ENCODE data around the gene PODNL1.

DNA sequence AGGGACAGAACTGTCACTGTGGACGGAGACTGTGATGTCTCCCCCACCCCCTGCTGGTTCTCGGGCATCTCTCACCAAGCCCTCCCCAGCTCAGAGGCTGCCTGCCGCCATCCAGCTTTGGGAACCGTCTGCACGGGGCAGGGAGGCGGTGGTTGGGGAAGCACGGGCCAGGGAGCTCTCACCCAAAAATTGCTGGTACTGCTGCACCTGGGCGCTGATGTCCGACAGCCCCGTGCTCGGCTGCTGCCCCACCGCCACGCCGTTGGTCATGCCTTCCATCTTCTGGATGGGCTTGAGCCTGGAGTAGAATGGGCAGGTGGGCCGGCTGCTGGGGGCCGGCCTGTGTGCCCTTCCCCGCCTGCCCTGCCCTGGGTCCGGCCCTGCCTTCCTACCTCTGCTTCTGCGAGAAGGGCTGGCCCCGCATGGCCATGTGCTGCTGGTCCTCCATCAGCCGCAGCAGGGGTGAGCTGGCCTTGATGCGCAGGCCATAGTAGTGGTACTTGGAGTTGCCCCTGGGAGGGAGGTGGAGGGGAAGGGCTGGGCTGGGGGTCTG, 30.2 kb upstream of the PODNL1 start:
- TF ChIP-seq POLR2AphosphoS5 (IDR thresholded peaks at IDR 0.05) (no peak), POLR2A (IDR thresholded peaks at IDR 0.05) (no peak)
- TF ChIP-seq, protein P1, sequence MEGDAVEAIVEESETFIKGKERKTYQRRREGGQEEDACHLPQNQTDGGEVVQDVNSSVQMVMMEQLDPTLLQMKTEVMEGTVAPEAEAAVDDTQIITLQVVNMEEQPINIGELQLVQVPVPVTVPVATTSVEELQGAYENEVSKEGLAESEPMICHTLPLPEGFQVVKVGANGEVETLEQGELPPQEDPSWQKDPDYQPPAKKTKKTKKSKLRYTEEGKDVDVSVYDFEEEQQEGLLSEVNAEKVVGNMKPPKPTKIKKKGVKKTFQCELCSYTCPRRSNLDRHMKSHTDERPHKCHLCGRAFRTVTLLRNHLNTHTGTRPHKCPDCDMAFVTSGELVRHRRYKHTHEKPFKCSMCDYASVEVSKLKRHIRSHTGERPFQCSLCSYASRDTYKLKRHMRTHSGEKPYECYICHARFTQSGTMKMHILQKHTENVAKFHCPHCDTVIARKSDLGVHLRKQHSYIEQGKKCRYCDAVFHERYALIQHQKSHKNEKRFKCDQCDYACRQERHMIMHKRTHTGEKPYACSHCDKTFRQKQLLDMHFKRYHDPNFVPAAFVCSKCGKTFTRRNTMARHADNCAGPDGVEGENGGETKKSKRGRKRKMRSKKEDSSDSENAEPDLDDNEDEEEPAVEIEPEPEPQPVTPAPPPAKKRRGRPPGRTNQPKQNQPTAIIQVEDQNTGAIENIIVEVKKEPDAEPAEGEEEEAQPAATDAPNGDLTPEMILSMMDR (IDR thresholded peaks at IDR 0.05) = no peak

Data from prostate gland (tissue), 2 donors.